ENCODE results near the gene VWCE. TPM values are rescaled to one million over a fixed set of nuclear protein-coding genes. Genes with fewer than 3 reads are reported as not detected.
"Not testable (repeated sequence)": the region's sequence is repeated elsewhere in the genome, so short reads cannot be mapped to it uniquely, and the experiment has no call there.

VWCE gene
- total RNA-seq, 1 donor from 2014 or later: 34.0 TPM

DNA sequence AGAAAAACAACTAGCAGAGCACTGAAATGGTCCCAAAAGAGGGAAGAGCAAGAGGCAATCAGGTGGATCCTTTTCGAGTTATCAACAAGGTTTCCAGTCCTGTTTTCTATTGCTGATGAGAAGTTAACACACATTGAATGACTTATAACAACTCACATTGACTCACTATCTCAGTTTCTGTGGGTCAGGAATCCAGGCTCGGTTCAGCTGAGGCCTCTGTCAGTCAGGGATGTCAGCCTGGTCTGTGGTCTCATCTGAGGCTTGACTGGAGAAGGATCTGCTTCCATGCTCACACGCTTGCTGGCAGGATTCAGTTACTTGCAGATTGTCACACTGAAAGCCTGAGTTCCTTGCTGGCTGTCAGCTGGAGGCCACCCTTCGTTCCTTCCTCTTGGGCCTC, 76.8 kb downstream of the VWCE start:
- not testable (repeated sequence) for H3K4me3 Mint-ChIP-seq (ENCODE audit: low read depth); H3K27ac Mint-ChIP-seq; H3K4me1 Mint-ChIP-seq (ENCODE audit: low read depth); H3K9me3 Mint-ChIP-seq (ENCODE audit: low read depth); DNase-seq (ENCODE audit: low spot score, unreplicated experiment); H3K27me3 Mint-ChIP-seq; H3K36me3 Mint-ChIP-seq (ENCODE audit: insufficient read depth)

DNA sequence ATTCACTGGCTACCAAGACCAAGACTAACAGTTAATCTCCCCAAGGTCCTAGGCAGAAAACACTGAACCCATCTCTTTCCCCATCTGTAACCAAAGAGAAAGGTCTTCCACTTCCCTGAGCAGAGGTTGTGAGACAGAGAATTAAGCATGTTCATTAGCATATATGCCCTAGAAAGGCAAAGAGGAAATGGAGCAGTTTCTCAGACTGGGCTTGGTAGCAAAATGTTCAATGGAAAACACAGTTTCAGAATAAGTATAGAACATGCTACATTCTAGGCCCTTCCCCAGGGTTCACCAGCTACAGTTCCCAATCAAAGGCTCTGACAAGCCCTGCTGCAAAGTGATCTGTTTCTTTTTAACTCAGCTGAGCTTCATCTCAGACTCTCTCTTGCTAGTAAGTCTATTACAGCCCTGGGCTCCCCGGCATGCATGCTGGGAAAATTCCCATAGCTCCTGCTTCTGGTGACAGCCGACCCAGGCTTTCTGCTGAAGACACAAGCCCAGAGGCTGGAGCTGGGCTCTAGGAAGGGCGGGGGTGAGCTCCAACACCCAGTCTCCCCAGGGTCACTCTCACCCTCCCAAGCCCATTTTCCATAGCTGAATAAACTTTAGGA, 81.3 kb downstream of the VWCE start:
- not testable (repeated sequence) for H3K27ac Mint-ChIP-seq; H3K4me3 Mint-ChIP-seq (ENCODE audit: low read depth); H3K9me3 Mint-ChIP-seq (ENCODE audit: low read depth); DNase-seq (ENCODE audit: low spot score, unreplicated experiment); H3K4me1 Mint-ChIP-seq (ENCODE audit: low read depth); H3K36me3 Mint-ChIP-seq (ENCODE audit: insufficient read depth); H3K27me3 Mint-ChIP-seq

DNA sequence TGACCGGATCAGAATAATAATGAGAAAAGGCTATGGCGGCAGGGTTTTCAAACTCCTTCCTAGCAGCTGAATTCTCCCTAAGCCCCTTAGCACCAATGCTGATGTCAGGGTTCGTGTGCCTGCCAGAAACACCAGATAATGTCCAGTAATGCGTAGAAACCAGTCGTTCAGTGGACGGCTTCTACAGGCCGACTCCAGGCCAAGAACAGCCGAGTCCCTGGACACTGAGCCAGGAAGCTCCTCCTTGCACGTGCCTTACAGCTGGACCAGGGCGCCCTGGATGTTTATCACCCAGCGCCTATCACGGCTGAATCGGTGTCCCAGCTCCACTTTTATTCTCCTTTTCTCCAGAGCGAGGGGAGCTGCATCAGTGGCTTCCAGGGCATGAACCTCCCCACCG, 82.9 kb downstream of the VWCE start:
- H3K9me3 Mint-ChIP-seq (ENCODE audit: low read depth); H3K27ac Mint-ChIP-seq; DNase-seq (ENCODE audit: low spot score, unreplicated experiment); H3K4me1 Mint-ChIP-seq (ENCODE audit: low read depth); H3K4me3 Mint-ChIP-seq (ENCODE audit: low read depth); H3K27me3 Mint-ChIP-seq; H3K36me3 Mint-ChIP-seq (ENCODE audit: insufficient read depth): not testable (repeated sequence)

DNA sequence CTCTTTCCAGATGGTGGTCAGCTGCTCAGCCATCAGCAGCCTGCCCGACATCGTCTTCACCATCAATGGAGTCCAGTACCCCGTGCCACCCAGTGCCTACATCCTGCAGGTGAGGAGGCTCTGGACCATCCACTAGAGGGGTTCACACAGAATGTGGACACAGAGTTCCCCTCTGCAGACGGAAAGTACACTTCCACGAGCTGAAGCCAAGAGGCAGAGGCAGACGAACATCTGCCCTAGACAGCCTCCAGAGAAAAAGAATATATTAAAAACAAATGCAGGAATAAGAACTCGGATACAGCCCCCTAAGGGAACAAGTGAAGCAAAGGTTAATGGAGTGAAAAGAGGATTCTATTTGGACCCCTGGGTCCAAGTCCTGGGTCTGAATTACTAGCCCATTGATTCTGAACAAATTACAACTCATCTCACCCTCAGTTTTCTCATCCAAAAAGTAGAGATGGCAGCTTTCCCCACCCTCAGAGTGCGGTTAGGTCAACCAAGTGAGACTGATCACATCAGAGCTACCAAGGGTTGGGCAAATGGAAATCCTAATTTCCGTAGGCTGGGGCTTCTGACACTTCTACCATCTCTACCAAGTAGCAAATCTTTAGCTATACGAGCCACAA, 83.7 kb downstream of the VWCE start:
- H3K36me3 Mint-ChIP-seq (ENCODE audit: insufficient read depth); DNase-seq (ENCODE audit: low spot score, unreplicated experiment); H3K4me3 Mint-ChIP-seq (ENCODE audit: low read depth); H3K27me3 Mint-ChIP-seq; H3K9me3 Mint-ChIP-seq (ENCODE audit: low read depth); H3K27ac Mint-ChIP-seq; H3K4me1 Mint-ChIP-seq (ENCODE audit: low read depth): not testable (repeated sequence)

DNA sequence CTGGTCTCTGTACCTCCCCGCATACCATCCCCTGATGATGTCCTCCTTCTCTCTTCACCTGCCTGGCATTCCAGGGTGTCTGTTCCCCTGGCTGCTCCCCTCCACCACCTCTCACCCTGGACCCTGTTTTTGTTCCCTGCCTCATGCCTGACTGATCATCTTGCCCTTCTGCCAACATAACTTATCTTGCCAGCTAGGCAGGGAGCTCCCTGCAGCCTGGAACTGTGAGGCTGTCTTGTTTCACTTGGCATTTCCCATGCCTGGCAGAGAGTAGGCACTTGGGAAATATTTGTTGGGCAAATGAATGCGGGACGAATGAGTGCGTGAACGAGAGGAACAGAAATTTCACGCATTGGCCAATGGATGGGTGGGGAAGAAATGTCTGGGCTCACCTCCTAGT, 84.5 kb downstream of the VWCE start:
- not testable (repeated sequence) for H3K27ac Mint-ChIP-seq; DNase-seq (ENCODE audit: low spot score, unreplicated experiment); H3K9me3 Mint-ChIP-seq (ENCODE audit: low read depth); H3K4me1 Mint-ChIP-seq (ENCODE audit: low read depth); H3K36me3 Mint-ChIP-seq (ENCODE audit: insufficient read depth); H3K27me3 Mint-ChIP-seq; H3K4me3 Mint-ChIP-seq (ENCODE audit: low read depth)

Other genes starting within 250 kb of the VWCE start
- not detected in 2 replicates for gene CD5, start 192.8 kb downstream of the VWCE start, total RNA-seq
- gene VPS37C, start 133.9 kb downstream of the VWCE start, total RNA-seq: 28.1 and 30.8 TPM in 2 replicates
- not detected in 2 replicates for gene PGA3, start 91.8 kb downstream of the VWCE start, total RNA-seq
- gene PGA4, start 73.0 kb downstream of the VWCE start, total RNA-seq: 0.36 and 0.81 TPM in 2 replicates
- gene PGA5, start 54.1 kb downstream of the VWCE start, total RNA-seq: 0.60 and 0.69 TPM in 2 replicates
- gene DDB1, start 37.8 kb upstream of the VWCE start, total RNA-seq: 251 and 254 TPM in 2 replicates
- gene TKFC, start 37.9 kb upstream of the VWCE start, total RNA-seq: 68.1 and 78.8 TPM in 2 replicates
- gene CYB561A3, start 66.6 kb upstream of the VWCE start, total RNA-seq: 44.3 and 45.3 TPM in 2 replicates
- 45.9 and 46.7 TPM in 2 replicates for gene TMEM138, start 67.1 kb upstream of the VWCE start, total RNA-seq
- 20.6 and 22.2 TPM in 2 replicates for gene TMEM216, start 97.3 kb upstream of the VWCE start, total RNA-seq
- gene CPSF7, start 134.7 kb upstream of the VWCE start, total RNA-seq: 133 and 134 TPM in 2 replicates
- gene SDHAF2, start 134.8 kb upstream of the VWCE start, total RNA-seq: 42.2 and 42.9 TPM in 2 replicates
- 1.2 and 2.0 TPM in 2 replicates for gene LRRC10B, start 213.4 kb upstream of the VWCE start, total RNA-seq

Data from progenitor cell of endocrine pancreas (in vitro differentiated cells).